Stimulated activated naive CD8-positive, alpha-beta T cell treated with anti-CD3 and anti-CD28 coated beads, Interleukin-15, Interleukin-2, amounts not matched to agents 100 U/mL and 50 U/mL, for 24 hours (primary cell): ENCODE data around the gene KRT2.

Experiments
- ATAC-seq: fragments of 150-1000 bp; cut with Tn5 transposase; one replicate; pipeline ENCODE4 v1.10.0; 2021
- DNase-seq: peaks from one replicate; pipeline ENCODE4 v3.0.0; 2021

Gene KRT2

GRCh38 chr12:52615208-52615868 lies 36.7 kb downstream of the KRT2 start:
- peak; percentile 83 for ATAC-seq
- peak; percentile 32 for DNase-seq

GRCh38 chr12:52614381-52615207 lies 37.4 kb downstream of the KRT2 start:
- DNase-seq, result no peak
- no peak for ATAC-seq

GRCh38 chr12:52613384-52614030 lies 38.5 kb downstream of the KRT2 start:
- ATAC-seq (peak; percentile 11), DNase-seq (no peak)

- no peak for ATAC-seq
- DNase-seq, result no peak
Measured at GRCh38 chr12:52612431-52613383, 39.3 kb downstream of the KRT2 start.

- DNase-seq (no peak), ATAC-seq (no peak)
Measured at GRCh38 chr12:52611080-52611468, 40.9 kb downstream of the KRT2 start.

- DNase-seq (no peak), ATAC-seq (no peak)
Measured at GRCh38 chr12:52608826-52609630, 43.0 kb downstream of the KRT2 start.

- no peak for ATAC-seq
- no peak for DNase-seq
Measured at GRCh38 chr12:52608161-52608560, 43.9 kb downstream of the KRT2 start.

GRCh38 chr12:52607314-52607713 lies 44.7 kb downstream of the KRT2 start:
- ATAC-seq (no peak), DNase-seq (no peak)

GRCh38 chr12:52606581-52607218 lies 45.3 kb downstream of the KRT2 start:
- no peak for DNase-seq
- no peak for ATAC-seq

- ATAC-seq (no peak), DNase-seq (no peak)
Measured at GRCh38 chr12:52606096-52606495, 45.9 kb downstream of the KRT2 start.

- DNase-seq, result no peak
- ATAC-seq, result no peak
Measured at GRCh38 chr12:52605542-52605941, 46.5 kb downstream of the KRT2 start.

- no peak for DNase-seq
Measured at GRCh38 chr12:52604859-52605258, 47.2 kb downstream of the KRT2 start.

GRCh38 chr12:52603314-52603713 lies 48.7 kb downstream of the KRT2 start:
- peak; percentile 77 for ATAC-seq
- peak; percentile 27 for DNase-seq

More at GRCh38 chr12:52604859-52605258, 47.2 kb downstream of the KRT2 start:
- ATAC-seq, result no peak

GRCh38 chr12:52602552-52602951 lies 49.5 kb downstream of the KRT2 start:
- DNase-seq (no peak), ATAC-seq (no peak)

- ATAC-seq (no peak), DNase-seq (no peak)
Measured at GRCh38 chr12:52601671-52602070, 50.3 kb downstream of the KRT2 start.

- ATAC-seq, result no peak
- no peak for DNase-seq
Measured at GRCh38 chr12:52600941-52601481, 51.0 kb downstream of the KRT2 start, which contains the start of gene KRT72. TSS of gene KRT72 (minus strand) at chr12:52601463. CDS start at chr12:52601452, 11 bp downstream.

- DNase-seq (no peak), ATAC-seq (no peak)
Measured at GRCh38 chr12:52600475-52600874, 51.5 kb downstream of the KRT2 start.

GRCh38 chr12:52600071-52600470 lies 51.9 kb downstream of the KRT2 start:
- no peak for DNase-seq
- no peak for ATAC-seq

- no peak for DNase-seq
- ATAC-seq, result no peak
Measured at GRCh38 chr12:52598966-52599365, 53.0 kb downstream of the KRT2 start.
